H9 (cell line): ENCODE measurements around the gene TSPAN9. TPM values are rescaled to one million over a fixed set of nuclear protein-coding genes. Genes with fewer than 3 reads are reported as not detected.

Experiments used
- DNase-seq: peaks from one replicate; pipeline ENCODE4 v3.0.0-alpha.2; 2017
- H2AFZ ChIP-seq: one replicate; pipeline ENCODE4 v1.6.1; 2013; ENCODE audit warnings: mild to moderate bottlenecking, low read length, control low read depth, moderate library complexity
- H2AK5ac ChIP-seq: 2 replicates; pipeline ENCODE4 v1.6.1; 2013; ENCODE audit warnings: low read length, control low read depth, mixed read lengths; ENCODE audit not compliant: insufficient read length
- H2BK120ac ChIP-seq: one replicate; pipeline ENCODE4 v1.6.1; 2013; ENCODE audit warnings: low read depth, mild to moderate bottlenecking, low read length, control low read depth, inconsistent platforms; ENCODE audit not compliant: poor library complexity, severe bottlenecking
- H2BK12ac ChIP-seq: 2 replicates; pipeline ENCODE4 v1.6.1; 2013; ENCODE audit warnings: low read length, control low read depth, mixed read lengths, low read depth; ENCODE audit not compliant: insufficient read length
- H2BK15ac ChIP-seq: 2 replicates; pipeline ENCODE4 v1.6.1; 2013; ENCODE audit warnings: low read depth, low read length, control low read depth
- H2BK20ac ChIP-seq: one replicate; pipeline ENCODE4 v1.6.1; 2013; ENCODE audit warnings: low read depth, mild to moderate bottlenecking, low read length, control low read depth, inconsistent platforms; ENCODE audit not compliant: poor library complexity, severe bottlenecking
- H2BK5ac ChIP-seq: 2 replicates; pipeline ENCODE4 v1.6.1; 2013; ENCODE audit warnings: low read length, control low read depth, mixed read lengths; ENCODE audit not compliant: insufficient read length
- H3K14ac ChIP-seq: 2 replicates; pipeline ENCODE4 v1.6.1; 2013; ENCODE audit warnings: low read length, control low read depth; ENCODE audit not compliant: insufficient read depth
- H3K18ac ChIP-seq: 2 replicates; pipeline ENCODE4 v1.6.1; 2013; ENCODE audit warnings: low read depth, mild to moderate bottlenecking, mixed read lengths, low read length, control low read depth; ENCODE audit not compliant: insufficient read length
- H3K23ac ChIP-seq: 2 replicates; pipeline ENCODE4 v1.6.1; 2013; ENCODE audit warnings: low read length, control low read depth, mixed read lengths, low read depth; ENCODE audit not compliant: insufficient read length
- H3K23me2 ChIP-seq: 2 replicates; pipeline ENCODE4 v1.6.1; 2013; ENCODE audit warnings: low read depth, mild to moderate bottlenecking, mixed read lengths, low read length, control low read depth; ENCODE audit not compliant: insufficient read length, poor library complexity, severe bottlenecking
- H3K27ac ChIP-seq: 2 replicates; pipeline ENCODE4 v1.5.1; 2013; ENCODE audit warnings: low read length, control low read depth, mixed read lengths, low read depth; ENCODE audit not compliant: insufficient read length
- H3K27me3 ChIP-seq: 2 replicates; pipeline ENCODE4 v1.6.1; 2013; ENCODE audit warnings: low read length, control low read depth, inconsistent platforms; ENCODE audit not compliant: insufficient read depth
- H3K4ac ChIP-seq: 2 replicates; pipeline ENCODE4 v1.6.1; 2013; ENCODE audit warnings: low read depth, mild to moderate bottlenecking, control low read depth, inconsistent platforms, low read length, moderate library complexity
- H3K4me1 ChIP-seq: 2 replicates; pipeline ENCODE4 v1.6.1; 2013; ENCODE audit warnings: low read length, control low read depth, inconsistent platforms; ENCODE audit not compliant: insufficient read depth
- H3K4me2 ChIP-seq: 2 replicates; pipeline ENCODE4 v1.6.1; 2013; ENCODE audit warnings: low read length, control low read depth, mixed read lengths; ENCODE audit not compliant: insufficient read length, insufficient read depth
- H3K56ac ChIP-seq: 2 replicates; pipeline ENCODE4 v1.6.1; 2013; ENCODE audit warnings: low read depth, mild to moderate bottlenecking, mixed read lengths, low read length, control low read depth; ENCODE audit not compliant: insufficient read length
- H3K79me1 ChIP-seq: 2 replicates; pipeline ENCODE4 v1.6.1; 2013; ENCODE audit warnings: low read depth, mild to moderate bottlenecking, moderate library complexity, low read length, control low read depth, inconsistent platforms; ENCODE audit not compliant: insufficient read depth, poor library complexity, severe bottlenecking
- H3K79me2 ChIP-seq: 2 replicates; pipeline ENCODE4 v1.6.1; 2013; ENCODE audit warnings: low read length, control low read depth, inconsistent platforms; ENCODE audit not compliant: insufficient read depth
- H3K9ac ChIP-seq: 2 replicates; pipeline ENCODE4 v1.6.1; 2013; ENCODE audit warnings: low read length, control low read depth, mixed read lengths; ENCODE audit not compliant: insufficient read length; ENCODE audit errors: extremely low read depth
- H3K9me3 ChIP-seq: one replicate; pipeline ENCODE4 v1.6.1; 2013; ENCODE audit warnings: low read depth, low read length, inconsistent platforms; ENCODE audit not compliant: control insufficient read depth
- H3T11ph ChIP-seq: one replicate; pipeline ENCODE4 v1.6.1; 2013; ENCODE audit warnings: mild to moderate bottlenecking, low read length, control low read depth, inconsistent platforms
- H4K20me1 ChIP-seq: one replicate; pipeline ENCODE4 v1.6.1; 2013; ENCODE audit not compliant: control insufficient read depth, insufficient read length, insufficient read depth
- H4K5ac ChIP-seq: 2 replicates; pipeline ENCODE4 v1.6.1; 2013; ENCODE audit warnings: low read depth, mild to moderate bottlenecking, mixed read lengths, low read length, control low read depth; ENCODE audit not compliant: insufficient read length
- H4K8ac ChIP-seq: replicated peaks from 2 replicates; pipeline ENCODE4 v1.6.1; 2013; ENCODE audit warnings: low read length, control low read depth, mixed read lengths, low read depth; ENCODE audit not compliant: insufficient read length
- H4K91ac ChIP-seq: 2 replicates; pipeline ENCODE4 v1.6.1; 2013; ENCODE audit warnings: low read depth, mild to moderate bottlenecking, moderate library complexity, mixed read lengths, low read length, control low read depth; ENCODE audit not compliant: insufficient read length
- H3K27ac Mint-ChIP-seq, 3 experiments: 2 replicates in 2 of 3; 3 replicates in 1 of 3; pipeline ENCODE4 v1.8.0; 2020 to 2021; ENCODE audit warnings: mixed read lengths in 3 of 3, mild to moderate bottlenecking in 1 of 3, moderate library complexity in 1 of 3
- H3K27me3 Mint-ChIP-seq: 2 replicates; pipeline ENCODE4 v1.8.0; 2021; ENCODE audit warnings: low read depth, mild to moderate bottlenecking, moderate library complexity, mixed read lengths
- H3K36me3 Mint-ChIP-seq, 3 experiments: 2 replicates in 2 of 3; 3 replicates in 1 of 3; pipeline ENCODE4 v1.8.0; 2020 to 2021; ENCODE audit warnings: low read depth in 3 of 3, mixed read lengths in 3 of 3; ENCODE audit not compliant: insufficient read depth in 1 of 3
- H3K4me1 Mint-ChIP-seq, 2 experiments: 2 replicates each; pipeline ENCODE4 v1.8.0; 2020; ENCODE audit warnings: mixed read lengths in 2 of 2
- H3K4me3 Mint-ChIP-seq, 2 experiments: 2 replicates in 1 of 2; 3 replicates in 1 of 2; pipeline ENCODE4 v1.8.0; 2020 to 2021; ENCODE audit warnings: mild to moderate bottlenecking in 2 of 2, mixed read lengths in 2 of 2, moderate library complexity in 1 of 2
- H3K9me3 Mint-ChIP-seq, 2 experiments: 2 replicates in 1 of 2; 3 replicates in 1 of 2; pipeline ENCODE4 v1.8.0; 2020; ENCODE audit warnings: mild to moderate bottlenecking in 2 of 2, mixed read lengths in 2 of 2, moderate library complexity in 1 of 2
- CTCF ChIP-seq: fragments of 200-600 bp; sonication (generic); conservative IDR thresholded peaks from 3 replicates; pipeline ENCODE4 v1.8.0; 2021; ENCODE audit warnings: antibody characterized with exemption, mild to moderate bottlenecking
- WGBS: extraction: QIAGEN DNeasy Blood & Tissue Kit; methylation state at CpG from one replicate; pipeline ENCODE4 v1.1.7; 2013; ENCODE audit warnings: missing lambda C conversion rate, low lambda C conversion rate, mixed read lengths; ENCODE audit not compliant: insufficient read length; ENCODE audit errors: extremely low coverage; 5-methylcytosine and 5-hydroxymethylcytosine counted together
- total RNA-seq: library from RNA; stranded (reverse); gene quantifications from 2 replicates; pipeline ENCODE4 v1.2.1, GENCODE V29; 2021

TSPAN9 gene
- total RNA-seq, 1 experiment from 2014 or later: 19.0 TPM

GRCh38 chr12:3323002-3323685, 246.0 kb downstream of the TSPAN9 start:
- H4K91ac ChIP-seq: no peak overlapping the region
- H3K4me1 Mint-ChIP-seq: peaks cover 9 to 10% of the 10 kb centered on the region in 2 experiments

More at GRCh38 chr12:3323002-3323685, 246.0 kb downstream of the TSPAN9 start:
- Mint-ChIP-seq H3K36me3 (no peaks in the 10 kb centered on the region), H3K27ac (no peak overlapping the region), H3K9me3 (no peaks in the 10 kb centered on the region), H3K27me3 (peaks cover 10% of the 10 kb centered on the region), H3K4me3 (no peak overlapping the region)
- H2AFZ ChIP-seq: no peak overlapping the region
- H3T11ph ChIP-seq: no peak overlapping the region
- H3K27ac ChIP-seq: no peak overlapping the region
- no peak for DNase-seq
- no peak overlapping the region for H3K4me2 ChIP-seq
- H3K23ac ChIP-seq: no peak overlapping the region
- H3K4me1 ChIP-seq: no peaks in the 10 kb centered on the region
- H3K4ac ChIP-seq: no peak overlapping the region
- H3K9me3 ChIP-seq: no peaks in the 10 kb centered on the region
- H3K79me2 ChIP-seq: no peaks in the 10 kb centered on the region
- no peak overlapping the region for H3K56ac ChIP-seq
- no peak overlapping the region for H3K18ac ChIP-seq
- H2BK5ac ChIP-seq: no peak overlapping the region
- no peak overlapping the region for H2BK12ac ChIP-seq
- no peak overlapping the region for H2BK20ac ChIP-seq
- TF ChIP-seq CTCF: no peak
- H4K8ac ChIP-seq: no peak overlapping the region
- no peaks in the 10 kb centered on the region for H3K79me1 ChIP-seq
- no peak overlapping the region; the same call in 1 of the 2 replicates for H3K14ac ChIP-seq
- no peak overlapping the region for H4K5ac ChIP-seq
- no peak overlapping the region for H2BK15ac ChIP-seq
- no peak overlapping the region for H2AK5ac ChIP-seq
- no peak overlapping the region for H2BK120ac ChIP-seq
- no peaks in the 10 kb centered on the region for H4K20me1 ChIP-seq
- WGBS: no CpG with 5 or more reads among the region's 12 CpGs
- no peaks in the 10 kb centered on the region for H3K23me2 ChIP-seq
- H3K27me3 ChIP-seq: no peaks in the 10 kb centered on the region
- no peak overlapping the region for H3K9ac ChIP-seq
